Measurements from ENCODE around the gene FLACC1.

Gene FLACC1

DNA sequence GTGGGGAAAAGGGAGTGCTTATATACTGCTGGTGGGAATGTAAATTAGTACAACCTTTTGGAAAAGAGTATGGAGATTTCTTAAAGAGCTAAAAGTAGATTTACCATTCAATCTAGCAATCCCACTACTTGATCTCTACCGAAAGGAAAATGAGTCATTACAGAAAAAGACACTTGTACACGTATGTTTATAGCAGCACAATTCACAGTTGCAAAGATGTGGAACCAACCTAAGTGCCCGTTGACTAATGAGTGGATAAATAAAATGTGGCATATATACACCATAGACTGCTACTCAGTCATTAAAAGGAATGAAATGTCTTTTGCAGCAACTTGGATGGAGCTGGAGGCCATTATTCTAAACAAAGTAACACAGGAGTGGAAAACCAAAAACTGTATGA, 29.5 kb downstream of the FLACC1 start:
- ATAC-seq (ENCODE audit: low read depth) (no peak), DNase-seq (ENCODE audit: low spot score) (no peak)
- no peaks in the 10 kb centered on the region for H3K36me3 ChIP-seq (ENCODE audit: low read depth)
- H3K9me3 ChIP-seq (ENCODE audit: severe bottlenecking), result peaks cover 3% of the 10 kb centered on the region
- no peaks in the 10 kb centered on the region for H3K27me3 ChIP-seq (ENCODE audit: insufficient read depth, poor library complexity, severe bottlenecking)
- TF ChIP-seq CTCF (IDR thresholded peaks at IDR 0.05; ENCODE audit: poor library complexity, severe bottlenecking), result no peak
- no peak overlapping the region for H3K4me3 ChIP-seq (ENCODE audit: severe bottlenecking)
- no peak overlapping the region for H3K27ac ChIP-seq (ENCODE audit: poor library complexity, severe bottlenecking)
- no peaks in the 10 kb centered on the region for H3K4me1 ChIP-seq (ENCODE audit: insufficient read depth, poor library complexity, severe bottlenecking)

DNA sequence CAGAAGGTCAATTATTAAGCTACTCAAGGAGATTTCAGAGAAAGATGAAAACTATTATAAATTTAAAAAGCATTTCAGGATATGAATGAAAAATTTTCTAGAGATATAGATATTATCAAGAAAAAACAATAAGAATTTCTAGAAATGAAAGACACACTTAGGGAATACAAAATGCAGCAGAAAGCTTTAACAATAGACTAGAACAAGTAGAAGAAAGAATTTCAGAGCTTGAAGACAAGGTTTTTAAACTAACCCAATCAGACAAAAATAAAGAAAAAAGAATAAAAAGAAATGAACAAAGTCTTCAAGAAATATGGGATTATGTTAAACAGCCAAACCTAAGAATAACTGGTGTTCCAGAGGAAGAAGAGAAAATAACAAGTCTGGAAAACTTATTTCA, 34.4 kb downstream of the FLACC1 start:
- ATAC-seq (ENCODE audit: low read depth), result no peak
- H3K9me3 ChIP-seq (ENCODE audit: severe bottlenecking), result peaks cover 3% of the 10 kb centered on the region

GRCh38 chr2:201320701-201321100, 36.4 kb downstream of the FLACC1 start:
- TF ChIP-seq CTCF (IDR thresholded peaks at IDR 0.05; ENCODE audit: poor library complexity, severe bottlenecking), result no peak
- no peaks in the 10 kb centered on the region for H3K4me1 ChIP-seq (ENCODE audit: insufficient read depth, poor library complexity, severe bottlenecking)
- no peak overlapping the region for H3K4me3 ChIP-seq (ENCODE audit: severe bottlenecking)
- DNase-seq (ENCODE audit: low spot score) (no peak), ATAC-seq (ENCODE audit: low read depth) (no peak)
- no peaks in the 10 kb centered on the region for H3K27me3 ChIP-seq (ENCODE audit: insufficient read depth, poor library complexity, severe bottlenecking)
- H3K9me3 ChIP-seq (ENCODE audit: severe bottlenecking), result no peaks in the 10 kb centered on the region
- no peak overlapping the region for H3K27ac ChIP-seq (ENCODE audit: poor library complexity, severe bottlenecking)
- no peaks in the 10 kb centered on the region for H3K36me3 ChIP-seq (ENCODE audit: low read depth)

More for the DNA sequence above, 34.4 kb downstream of the FLACC1 start:
- Histone ChIP-seq H3K4me3 (ENCODE audit: severe bottlenecking) (no peak overlapping the region), H3K27ac (ENCODE audit: poor library complexity, severe bottlenecking) (no peak overlapping the region), H3K4me1 (ENCODE audit: insufficient read depth, poor library complexity, severe bottlenecking) (no peaks in the 10 kb centered on the region), H3K27me3 (ENCODE audit: insufficient read depth, poor library complexity, severe bottlenecking) (no peaks in the 10 kb centered on the region), H3K36me3 (ENCODE audit: low read depth) (no peaks in the 10 kb centered on the region)
- TF ChIP-seq CTCF (IDR thresholded peaks at IDR 0.05; ENCODE audit: poor library complexity, severe bottlenecking), result no peak
- DNase-seq (ENCODE audit: low spot score), result no peak

GRCh38 chr2:201320257-201320656, 36.9 kb downstream of the FLACC1 start:
- no peaks in the 10 kb centered on the region for H3K9me3 ChIP-seq (ENCODE audit: severe bottlenecking)
- H3K27ac ChIP-seq (ENCODE audit: poor library complexity, severe bottlenecking), result no peak overlapping the region
- ATAC-seq (ENCODE audit: low read depth) (no peak), DNase-seq (ENCODE audit: low spot score) (no peak)
- no peaks in the 10 kb centered on the region for H3K4me1 ChIP-seq (ENCODE audit: insufficient read depth, poor library complexity, severe bottlenecking)
- no peak overlapping the region for H3K4me3 ChIP-seq (ENCODE audit: severe bottlenecking)
- H3K36me3 ChIP-seq (ENCODE audit: low read depth), result no peaks in the 10 kb centered on the region
- H3K27me3 ChIP-seq (ENCODE audit: insufficient read depth, poor library complexity, severe bottlenecking), result no peaks in the 10 kb centered on the region
- TF ChIP-seq CTCF (IDR thresholded peaks at IDR 0.05; ENCODE audit: poor library complexity, severe bottlenecking), result no peak

- no peak overlapping the region for H3K4me3 ChIP-seq (ENCODE audit: severe bottlenecking)
- H3K27ac ChIP-seq (ENCODE audit: poor library complexity, severe bottlenecking), result no peak overlapping the region
- TF ChIP-seq CTCF (IDR thresholded peaks at IDR 0.05; ENCODE audit: poor library complexity, severe bottlenecking), result no peak
- no peaks in the 10 kb centered on the region for H3K27me3 ChIP-seq (ENCODE audit: insufficient read depth, poor library complexity, severe bottlenecking)
- no peaks in the 10 kb centered on the region for H3K4me1 ChIP-seq (ENCODE audit: insufficient read depth, poor library complexity, severe bottlenecking)
- H3K36me3 ChIP-seq (ENCODE audit: low read depth), result no peaks in the 10 kb centered on the region
- no peak for DNase-seq (ENCODE audit: low spot score)
- no peaks in the 10 kb centered on the region for H3K9me3 ChIP-seq (ENCODE audit: severe bottlenecking)
- ATAC-seq (ENCODE audit: low read depth), result no peak
Observed at GRCh38 chr2:201319511-201319910, 37.6 kb downstream of the FLACC1 start.

Data from RWPE2 (cell line).